Measurements from ENCODE around the gene RAD51B. TPM values are rescaled to one million over a fixed set of nuclear protein-coding genes. Genes with fewer than 3 reads are reported as not detected.

Gene RAD51B
- total RNA-seq, 1 donor from 2014 or later: 14.7 TPM

GRCh38 chr14:68447581-68448251, 628.1 kb downstream of the RAD51B start:
- DNase-seq (ENCODE audit: low spot score): no peak

DNA sequence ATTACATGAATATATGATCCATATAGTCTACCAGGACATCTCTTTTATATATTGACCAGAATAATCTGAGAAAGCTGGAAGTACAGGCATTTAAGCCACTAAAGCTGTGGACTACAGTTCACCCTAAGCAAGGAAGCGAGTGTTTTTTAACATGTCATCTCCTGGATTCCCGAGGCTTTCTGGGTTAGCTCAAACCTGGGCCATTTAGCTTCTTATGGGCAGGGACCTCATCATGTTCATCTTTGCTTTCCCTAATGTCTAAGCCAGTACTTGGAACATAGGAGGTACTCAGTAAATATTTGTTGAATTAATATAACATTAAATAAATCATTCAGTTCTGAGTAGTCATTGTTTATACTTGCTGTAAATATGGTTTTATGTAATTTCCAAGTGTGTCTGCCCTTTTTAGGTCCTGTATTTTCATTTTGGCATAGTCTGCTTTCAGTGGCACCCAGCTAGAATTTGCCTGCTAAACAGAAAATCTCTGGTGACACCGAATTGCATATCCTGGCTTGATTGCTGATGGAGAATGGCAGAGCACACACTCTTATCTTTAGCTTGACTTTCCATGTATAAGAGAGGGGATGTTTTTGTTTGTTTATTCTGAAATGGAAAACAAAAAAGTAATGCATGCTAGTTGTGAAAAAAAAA, 628.8 kb downstream of the RAD51B start:
- DNase-seq (ENCODE audit: low spot score): no peak

DNA sequence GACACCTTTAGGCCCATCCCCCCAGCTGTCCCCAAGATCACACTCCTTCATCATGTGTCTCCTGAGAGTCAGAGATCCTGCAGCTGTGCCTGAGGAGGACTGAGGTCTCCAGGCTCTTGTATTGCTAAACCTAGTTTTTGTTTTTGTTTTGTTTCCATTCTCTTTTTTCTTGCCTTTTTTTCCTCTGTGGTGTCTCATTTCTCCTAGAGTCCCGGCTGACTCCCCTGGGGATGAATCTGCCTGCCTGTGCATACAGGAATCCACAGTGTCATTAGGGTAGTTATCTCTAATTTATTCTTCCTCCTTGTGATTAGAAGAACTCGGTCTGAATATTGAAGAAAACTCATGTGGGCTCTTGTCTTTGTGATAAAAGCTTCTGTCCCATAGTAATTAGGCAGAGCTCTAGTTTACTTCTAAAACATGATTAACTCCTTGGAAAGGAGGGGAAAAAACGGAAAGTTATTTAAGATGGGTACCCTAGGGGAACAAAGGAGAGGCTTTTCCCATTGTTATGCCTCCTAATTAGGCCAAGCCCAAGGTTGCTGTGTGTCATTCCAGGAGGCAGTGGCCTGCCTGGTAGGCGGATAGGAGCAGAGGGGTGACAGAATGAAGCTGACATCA, 630.1 kb downstream of the RAD51B start:
- no peak for DNase-seq (ENCODE audit: low spot score)

GRCh38 chr14:68450391-68451120, 631.0 kb downstream of the RAD51B start:
- no peak for DNase-seq (ENCODE audit: low spot score)

DNA sequence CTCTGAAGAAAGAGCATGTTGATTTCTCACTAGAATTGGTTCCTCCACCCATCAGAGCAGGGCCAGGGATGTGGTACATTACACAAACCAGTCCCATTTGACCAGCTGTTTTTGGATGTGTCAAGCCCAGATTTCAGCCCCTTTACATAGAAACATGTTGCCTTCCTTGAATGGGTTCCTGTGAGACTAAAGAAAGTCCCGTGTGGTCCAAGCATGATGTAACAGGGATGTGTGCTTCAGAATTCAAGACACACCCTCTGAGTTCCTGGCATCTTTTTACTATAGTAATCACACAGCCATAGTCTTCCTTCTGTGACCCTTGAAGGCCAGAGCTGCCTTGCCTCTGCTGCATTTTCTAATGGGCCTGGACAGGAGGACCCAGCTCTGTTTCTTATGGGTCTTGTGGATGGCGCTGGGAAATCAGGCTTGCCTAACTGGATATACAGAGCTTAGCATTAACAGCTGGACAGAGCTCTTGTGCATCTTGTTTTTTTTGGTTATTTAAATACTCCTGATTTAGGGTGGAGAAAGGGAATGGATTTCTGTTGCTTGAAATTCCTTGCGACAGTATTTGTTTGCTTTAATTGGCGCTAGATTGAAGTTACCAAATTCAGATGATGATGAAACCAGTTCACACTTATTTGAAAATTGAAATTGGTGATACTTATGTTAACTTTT, 632.3 kb downstream of the RAD51B start:
- no peak for DNase-seq (ENCODE audit: low spot score)

DNA sequence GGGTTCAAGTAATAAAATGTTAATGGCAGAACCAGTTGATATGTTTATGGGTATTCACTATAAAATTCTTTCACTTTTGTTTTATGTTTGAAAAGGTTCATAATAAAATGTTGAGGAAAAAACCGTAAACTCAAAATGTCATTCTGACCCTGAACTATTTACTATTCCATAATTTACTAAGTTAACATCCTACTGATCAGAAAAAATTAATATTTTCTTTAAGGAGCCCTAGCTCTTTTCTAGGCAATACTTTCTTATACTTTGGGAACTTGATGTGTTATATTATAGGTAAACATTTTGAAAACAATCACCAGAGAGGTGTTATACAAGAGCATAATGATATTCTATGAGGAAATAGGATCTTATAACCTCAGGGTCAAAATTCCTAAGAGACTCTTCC, 638.7 kb downstream of the RAD51B start:
- no peak for DNase-seq (ENCODE audit: low spot score)

DNA sequence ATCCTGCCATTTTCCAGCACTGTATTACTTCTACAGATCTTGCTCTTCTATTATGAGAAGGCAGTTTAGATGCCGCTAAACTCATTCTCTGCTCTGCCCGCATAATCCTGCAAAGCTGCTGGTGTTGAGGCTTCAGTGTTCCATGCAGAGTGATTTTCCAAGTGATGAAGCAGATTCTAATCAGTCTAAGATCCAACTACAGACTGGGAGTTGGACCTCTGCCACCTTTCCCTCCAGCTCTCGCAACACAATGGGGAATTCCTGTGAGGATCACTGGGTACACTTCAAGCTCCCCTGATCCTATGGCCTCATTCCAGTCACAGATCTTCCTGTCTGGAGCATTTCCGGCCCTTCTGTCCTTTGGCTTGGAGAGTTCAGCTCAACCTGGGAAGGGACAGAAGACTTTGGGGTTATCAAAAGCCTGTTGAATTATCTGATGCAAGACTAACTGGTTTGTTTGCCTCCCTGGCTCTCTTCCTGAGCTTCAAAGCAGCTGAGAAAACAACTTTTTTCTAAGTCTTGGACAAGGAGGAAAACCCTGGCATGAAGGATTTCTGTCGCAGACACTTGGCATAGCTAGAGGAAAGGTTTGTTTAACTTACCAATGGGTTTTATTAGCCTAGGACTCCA, 639.4 kb downstream of the RAD51B start:
- DNase-seq (ENCODE audit: low spot score): no peak

DNA sequence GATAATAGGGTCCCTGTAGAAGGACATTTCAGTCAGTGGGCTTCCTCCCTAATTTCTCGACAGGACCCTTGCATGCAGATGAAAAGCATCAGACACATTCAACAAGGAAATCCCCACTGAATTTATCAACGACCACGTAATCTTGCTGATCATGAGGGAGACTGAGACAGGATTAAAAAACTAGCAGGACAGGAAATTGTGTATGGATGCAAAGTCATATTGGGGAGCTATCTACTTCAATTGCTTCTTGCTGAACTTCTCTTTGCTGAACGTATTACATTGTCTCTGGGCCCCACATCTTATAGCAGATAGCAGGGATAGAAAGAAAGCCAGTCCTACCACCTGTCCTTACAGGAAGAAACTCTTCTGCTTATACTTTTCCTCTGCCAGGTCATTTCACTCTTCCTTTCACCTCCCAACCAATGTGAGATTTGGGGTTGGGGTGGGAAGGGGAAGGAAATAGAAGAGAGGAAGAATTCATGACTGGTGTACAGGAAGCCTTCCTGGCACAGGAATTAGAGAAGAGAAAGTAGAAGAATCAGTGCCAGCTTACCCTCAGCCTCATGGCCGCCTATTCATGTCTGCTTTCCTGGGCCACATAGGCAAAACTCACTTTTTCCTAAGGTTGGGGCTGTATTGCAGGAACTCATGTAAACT, 640.0 kb downstream of the RAD51B start:
- DNase-seq (ENCODE audit: low spot score): no peak

DNA sequence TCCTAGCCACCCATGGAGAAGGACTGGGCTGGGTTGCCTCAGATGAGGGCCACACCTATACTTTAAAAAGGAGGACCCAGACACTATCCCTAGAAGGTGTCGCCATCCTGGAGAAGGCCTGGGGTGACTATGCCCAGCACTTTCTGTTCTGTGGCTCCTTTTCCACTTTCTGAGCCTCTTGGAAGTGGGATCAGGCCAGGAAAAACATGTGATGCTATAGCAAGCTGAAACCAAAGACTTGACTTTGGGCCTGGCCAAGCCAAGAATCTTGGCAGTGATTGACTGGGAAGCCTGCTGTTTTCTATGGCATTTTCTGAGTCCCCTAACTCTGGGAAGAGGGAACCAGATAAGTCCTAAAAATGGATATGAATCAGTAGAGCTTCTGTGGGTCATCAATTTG, 641.0 kb downstream of the RAD51B start:
- no peak for DNase-seq (ENCODE audit: low spot score)

- no peak for DNase-seq (ENCODE audit: low spot score)
Measured at GRCh38 chr14:68461086-68461485, 641.5 kb downstream of the RAD51B start.

DNA sequence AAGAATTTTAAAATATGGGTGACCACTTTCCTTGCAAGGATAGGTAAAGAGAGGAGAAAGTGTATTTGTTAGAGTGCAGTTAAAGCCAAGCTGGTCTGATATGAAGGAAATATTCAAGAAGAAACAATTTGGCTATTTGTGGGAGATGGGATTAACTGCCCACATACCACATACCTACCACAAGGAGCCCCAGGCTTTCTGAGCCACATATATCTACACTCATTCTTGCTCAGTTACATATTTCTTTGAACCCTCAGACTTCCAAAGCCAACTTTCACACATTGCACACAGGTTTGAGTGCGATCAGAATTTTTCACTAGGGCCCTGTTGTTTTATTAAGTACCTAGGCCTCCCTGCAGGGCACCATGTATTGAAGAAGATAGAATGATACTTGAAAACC, 643.1 kb downstream of the RAD51B start:
- no peak for DNase-seq (ENCODE audit: low spot score)

DNA sequence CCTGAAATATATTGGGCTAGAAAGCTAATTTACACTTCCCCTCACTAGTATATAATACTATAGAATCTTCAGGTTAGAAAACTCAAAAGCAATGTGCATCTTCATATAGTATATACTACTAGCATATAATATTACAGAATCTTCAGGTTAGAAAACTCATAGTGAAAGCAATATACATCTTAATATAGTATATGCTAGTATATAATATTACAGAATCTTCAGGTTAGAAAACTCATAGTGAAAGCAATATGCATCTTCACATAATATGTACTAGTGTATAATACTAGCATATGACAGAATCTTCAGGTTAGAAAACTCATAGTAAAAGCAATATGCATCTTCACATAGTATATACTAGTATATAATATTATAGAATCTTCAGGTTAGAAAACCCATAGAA, 643.7 kb downstream of the RAD51B start:
- no peak for DNase-seq (ENCODE audit: low spot score)

DNA sequence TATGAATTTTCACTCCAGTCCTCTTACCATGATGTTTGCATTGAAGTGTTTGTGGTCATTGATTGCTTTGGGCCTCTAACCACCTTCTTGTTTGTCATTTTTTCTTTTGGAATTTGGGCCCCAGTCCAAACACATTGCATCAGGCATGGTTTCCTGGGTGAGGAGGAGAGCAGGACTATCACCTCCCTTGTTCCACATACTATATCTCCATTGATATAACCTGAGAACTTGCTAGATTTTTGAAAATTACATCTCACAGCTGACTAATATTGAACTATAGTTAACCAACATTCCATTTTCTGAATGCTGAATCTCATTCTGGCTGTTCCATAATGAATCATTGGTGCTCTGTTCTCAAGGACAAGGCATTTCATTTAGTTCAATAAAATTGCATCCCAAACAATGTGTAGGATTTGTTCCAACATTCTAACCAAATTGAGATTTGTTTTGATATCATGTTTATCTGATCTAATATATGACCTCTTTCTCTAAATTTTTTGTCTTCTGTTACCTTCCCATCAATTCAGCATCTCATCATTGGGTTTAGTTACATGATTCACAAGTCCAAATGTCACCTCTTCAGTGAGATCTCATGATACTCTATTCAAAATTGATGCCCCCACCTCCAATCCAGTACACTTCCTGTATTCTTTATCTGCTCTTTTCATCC, 644.3 kb downstream of the RAD51B start:
- no peak for DNase-seq (ENCODE audit: low spot score)

- no peak for DNase-seq (ENCODE audit: low spot score)
Measured at GRCh38 chr14:68464711-68465110, 645.1 kb downstream of the RAD51B start.

GRCh38 chr14:68466491-68466977, 647.0 kb downstream of the RAD51B start:
- DNase-seq (ENCODE audit: low spot score): no peak

DNA sequence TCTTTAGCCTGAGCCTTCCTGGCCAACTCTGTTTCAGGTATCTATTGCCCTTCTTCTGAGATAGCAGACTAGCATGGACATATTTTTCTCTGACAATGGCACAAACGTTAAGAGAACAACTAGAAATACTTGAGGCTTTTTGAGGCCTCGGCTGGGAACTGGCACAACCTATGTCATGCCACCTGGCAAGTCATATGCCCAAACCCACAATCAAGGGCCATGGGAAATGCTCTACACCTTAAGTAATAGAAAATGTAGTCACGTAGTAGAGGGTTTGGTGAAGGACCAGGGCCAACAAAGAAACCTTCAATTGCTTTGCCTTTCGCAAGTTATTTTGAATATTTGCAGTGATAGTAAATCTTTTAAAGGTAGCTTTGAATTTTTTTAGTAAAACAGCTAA, 647.8 kb downstream of the RAD51B start:
- DNase-seq (ENCODE audit: low spot score): no peak

GRCh38 chr14:68468437-68469207, 649.0 kb downstream of the RAD51B start:
- DNase-seq (ENCODE audit: low spot score): no peak

GRCh38 chr14:68469208-68469713, 649.7 kb downstream of the RAD51B start:
- no peak for DNase-seq (ENCODE audit: low spot score)

- DNase-seq (ENCODE audit: low spot score): no peak
Measured at GRCh38 chr14:68470361-68470760, 650.8 kb downstream of the RAD51B start.

Data from mesenteric fat pad (tissue), 1 donor.